Upper lobe of right lung (tissue), 1 donor: ENCODE measurements around the gene FOXJ3. TPM values are rescaled to one million over a fixed set of nuclear protein-coding genes. Genes with fewer than 3 reads are reported as not detected.

Experiments used
- ATAC-seq: fragments of 200-7000 bp; cut with Tn5 transposase; one replicate; pipeline ENCODE4 v1.9.1; 2020; ENCODE audit warnings: mild to moderate bottlenecking, moderate library complexity
- DNase-seq: peaks from one replicate; pipeline ENCODE4 v3.0.0-alpha.2; 2020
- H3K27ac ChIP-seq: fragments of 200-600 bp; one replicate; pipeline ENCODE4 v1.8.0; 2022
- H3K27me3 ChIP-seq: fragments of 200-600 bp; one replicate; pipeline ENCODE4 v1.8.0; 2022; ENCODE audit warnings: mild to moderate bottlenecking
- H3K36me3 ChIP-seq: fragments of 200-600 bp; one replicate; pipeline ENCODE4 v1.8.0; 2022
- H3K4me1 ChIP-seq: fragments of 200-600 bp; one replicate; pipeline ENCODE4 v1.8.0; 2022
- H3K4me3 ChIP-seq: fragments of 200-600 bp; one replicate; pipeline ENCODE4 v1.8.0; 2022; ENCODE audit warnings: mild to moderate bottlenecking
- H3K9me3 ChIP-seq: fragments of 200-600 bp; one replicate; pipeline ENCODE4 v1.8.0; 2022
- CTCF ChIP-seq: fragments of 200-600 bp; IDR thresholded peaks from one replicate; pipeline ENCODE4 v1.8.0; 2022; ENCODE audit warnings: antibody characterized with exemption
- intact Hi-C: fragments of 100-400 bp; cut with DNase I; formaldehyde crosslinking; loops from one replicate; pipeline ENCODE4 v1.11.0; 2022
- total RNA-seq: library from RNA; stranded (reverse); fragmentation: NEBNext Ultra II Directional; extraction: Animal tissue kit (Norgen Biotek cat#: 25700); gene quantifications from one replicate; pipeline ENCODE4 v1.2.1, GENCODE V29; 2021
- donor health status: DM: no; HTN: yes; CAD: no; lungs with severe emphysema.

FOXJ3 gene
- total RNA-seq, 1 donor from 2014 or later, result 47.0 TPM

GRCh38 chr1:42282867-42283583 lies 52.0 kb downstream of the FOXJ3 start:
- ATAC-seq, result peak; percentile 47
- H3K27me3 ChIP-seq, result no peaks in the 10 kb centered on the region
- H3K9me3 ChIP-seq, result no peaks in the 10 kb centered on the region
- H3K4me1 ChIP-seq, result peaks cover 12% of the 10 kb centered on the region
- H3K27ac ChIP-seq, result no peak overlapping the region
- DNase-seq, result no peak
- no peak for TF ChIP-seq CTCF
- no peak overlapping the region for H3K4me3 ChIP-seq
- H3K36me3 ChIP-seq, result peaks cover 6% of the 10 kb centered on the region
- intact Hi-C loops, result no loop called here

GRCh38 chr1:42282024-42282579 lies 52.9 kb downstream of the FOXJ3 start:
- DNase-seq (no peak), ATAC-seq (peak; percentile 47)
- H3K36me3 ChIP-seq, result peaks cover 7% of the 10 kb centered on the region
- H3K27ac ChIP-seq, result no peak overlapping the region
- H3K4me3 ChIP-seq, result no peak overlapping the region
- H3K9me3 ChIP-seq, result no peaks in the 10 kb centered on the region
- no peak for TF ChIP-seq CTCF
- peaks cover 12% of the 10 kb centered on the region for H3K4me1 ChIP-seq
- intact Hi-C loops, result no loop called here
- H3K27me3 ChIP-seq, result no peaks in the 10 kb centered on the region

- no peaks in the 10 kb centered on the region for H3K9me3 ChIP-seq
- no peak overlapping the region for H3K4me3 ChIP-seq
- H3K36me3 ChIP-seq, result peaks cover 16% of the 10 kb centered on the region
- no peak for TF ChIP-seq CTCF
- intact Hi-C loops, result no loop called here
- no peak for ATAC-seq
- H3K27ac ChIP-seq, result no peak overlapping the region
- peaks cover 12% of the 10 kb centered on the region for H3K4me1 ChIP-seq
- no peak for DNase-seq
- no peaks in the 10 kb centered on the region for H3K27me3 ChIP-seq
Measured at GRCh38 chr1:42280821-42281220, 54.2 kb downstream of the FOXJ3 start.

- DNase-seq, result no peak
- TF ChIP-seq CTCF, result no peak
- H3K27ac ChIP-seq, result no peak overlapping the region
- no peak for ATAC-seq
- intact Hi-C loops, result no loop called here
- H3K36me3 ChIP-seq, result peaks cover 16% of the 10 kb centered on the region
- no peak overlapping the region for H3K4me3 ChIP-seq
- no peaks in the 10 kb centered on the region for H3K9me3 ChIP-seq
- H3K27me3 ChIP-seq, result no peaks in the 10 kb centered on the region
- H3K4me1 ChIP-seq, result peaks cover 12% of the 10 kb centered on the region
Measured at GRCh38 chr1:42279055-42279454, 56.0 kb downstream of the FOXJ3 start.

GRCh38 chr1:42272920-42273319 lies 62.1 kb downstream of the FOXJ3 start:
- Histone ChIP-seq H3K36me3 (peaks cover 9% of the 10 kb centered on the region), H3K4me1 (no peaks in the 10 kb centered on the region), H3K27me3 (no peaks in the 10 kb centered on the region), H3K9me3 (no peaks in the 10 kb centered on the region), H3K27ac (no peak overlapping the region), H3K4me3 (no peak overlapping the region)
- intact Hi-C loops, result no loop called here
- DNase-seq (no peak), ATAC-seq (no peak)
- no peak for TF ChIP-seq CTCF
